ENCODE measurements around the gene PDF. TPM values are rescaled to one million over a fixed set of nuclear protein-coding genes. Genes with fewer than 3 reads are reported as not detected.

Gene PDF
- total RNA-seq, 1 donor from 2014 or later = 8.8 TPM

GRCh38 chr16:69346683-69347082, 16.3 kb upstream of the PDF start:
- TF ChIP-seq, protein P1, sequence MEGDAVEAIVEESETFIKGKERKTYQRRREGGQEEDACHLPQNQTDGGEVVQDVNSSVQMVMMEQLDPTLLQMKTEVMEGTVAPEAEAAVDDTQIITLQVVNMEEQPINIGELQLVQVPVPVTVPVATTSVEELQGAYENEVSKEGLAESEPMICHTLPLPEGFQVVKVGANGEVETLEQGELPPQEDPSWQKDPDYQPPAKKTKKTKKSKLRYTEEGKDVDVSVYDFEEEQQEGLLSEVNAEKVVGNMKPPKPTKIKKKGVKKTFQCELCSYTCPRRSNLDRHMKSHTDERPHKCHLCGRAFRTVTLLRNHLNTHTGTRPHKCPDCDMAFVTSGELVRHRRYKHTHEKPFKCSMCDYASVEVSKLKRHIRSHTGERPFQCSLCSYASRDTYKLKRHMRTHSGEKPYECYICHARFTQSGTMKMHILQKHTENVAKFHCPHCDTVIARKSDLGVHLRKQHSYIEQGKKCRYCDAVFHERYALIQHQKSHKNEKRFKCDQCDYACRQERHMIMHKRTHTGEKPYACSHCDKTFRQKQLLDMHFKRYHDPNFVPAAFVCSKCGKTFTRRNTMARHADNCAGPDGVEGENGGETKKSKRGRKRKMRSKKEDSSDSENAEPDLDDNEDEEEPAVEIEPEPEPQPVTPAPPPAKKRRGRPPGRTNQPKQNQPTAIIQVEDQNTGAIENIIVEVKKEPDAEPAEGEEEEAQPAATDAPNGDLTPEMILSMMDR (IDR thresholded peaks at IDR 0.05) = no peak
- Histone ChIP-seq H3K9me3 (no peaks in the 10 kb centered on the region), H3K27me3 (no peaks in the 10 kb centered on the region), H3K4me1 (no peaks in the 10 kb centered on the region), H3K36me3 (peaks cover 42% of the 10 kb centered on the region), H3K4me3 (no peak overlapping the region), H3K27ac (no peak overlapping the region)
- DNase-seq (no peak), ATAC-seq (no peak)
- intact Hi-C loops (cut with DNase I) = no loop called here

GRCh38 chr16:69345923-69346322, 15.5 kb upstream of the PDF start:
- TF ChIP-seq, protein P1 (IDR thresholded peaks at IDR 0.05) = no peak
- DNase-seq (no peak), ATAC-seq (no peak)
- H3K9me3 ChIP-seq = no peaks in the 10 kb centered on the region
- intact Hi-C loops (cut with DNase I) = no loop called here
- H3K36me3 ChIP-seq = peaks cover 48% of the 10 kb centered on the region
- H3K4me1 ChIP-seq = peaks cover 3% of the 10 kb centered on the region
- no peak overlapping the region for H3K4me3 ChIP-seq
- no peaks in the 10 kb centered on the region for H3K27me3 ChIP-seq
- H3K27ac ChIP-seq = no peak overlapping the region

GRCh38 chr16:69344171-69344570, 13.8 kb upstream of the PDF start:
- no peak for ATAC-seq
- TF ChIP-seq, protein P1 (IDR thresholded peaks at IDR 0.05) = no peak
- DNase-seq = no peak
- Histone ChIP-seq H3K4me3 (no peak overlapping the region), H3K9me3 (no peaks in the 10 kb centered on the region), H3K27ac (no peak overlapping the region), H3K4me1 (peaks cover 10% of the 10 kb centered on the region), H3K36me3 (peaks cover 36% of the 10 kb centered on the region), H3K27me3 (no peaks in the 10 kb centered on the region)
- intact Hi-C loops (cut with DNase I) = no loop called here

DNA sequence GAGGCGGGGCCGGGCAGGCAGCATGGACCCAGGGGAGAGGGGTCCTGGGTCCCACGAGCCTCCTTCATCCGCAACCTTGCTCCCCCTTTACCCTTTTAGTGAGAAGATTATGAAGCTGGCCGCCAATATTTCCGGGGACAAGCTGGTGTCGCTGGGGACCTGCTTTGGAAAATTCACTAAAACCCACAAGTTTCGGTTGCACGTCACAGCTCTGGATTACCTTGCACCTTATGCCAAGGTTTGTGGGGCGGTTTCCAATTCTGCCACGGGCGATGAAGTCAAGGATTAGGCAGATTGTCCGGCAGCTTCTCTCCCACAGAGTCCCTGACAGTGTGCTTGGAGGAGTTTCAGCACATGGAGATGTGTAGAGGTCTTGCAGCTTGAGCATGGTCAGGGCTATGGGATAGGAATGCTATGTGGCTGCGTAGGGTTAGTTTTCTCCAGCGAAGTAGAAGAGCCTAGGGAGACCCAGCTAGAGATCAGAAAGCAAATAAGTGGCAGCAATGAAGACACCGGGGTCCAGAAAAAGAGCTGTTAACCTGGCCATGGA, 9.8 kb upstream of the PDF start:
- Histone ChIP-seq H3K4me3 (peak overlapping the region; percentile 86), H3K9me3 (no peaks in the 10 kb centered on the region), H3K4me1 (peaks cover 26% of the 10 kb centered on the region), H3K36me3 (peaks cover 52% of the 10 kb centered on the region), H3K27me3 (no peaks in the 10 kb centered on the region), H3K27ac (peak overlapping the region; percentile 85)
- ATAC-seq = no peak
- intact Hi-C loops (cut with DNase I) = no loop called here
- TF ChIP-seq, protein P1 (IDR thresholded peaks at IDR 0.05) = no peak
- no peak for DNase-seq

GRCh38 chr16:69339289-69340094, 9.1 kb upstream of the PDF start, which contains the start of the genes COG8 and NIP7:
TSS of gene COG8 (minus strand) at chr16:69339564. CDS start at chr16:69339552, 12 bp downstream.
TSS of gene NIP7 (plus strand) at chr16:69339772. CDS start at chr16:69339830, 58 bp downstream.
- peak; percentile 99 for ATAC-seq
- TF ChIP-seq, protein P1 (IDR thresholded peaks at IDR 0.05) = peak; percentile 83
- intact Hi-C loops (cut with DNase I) = no loop called here
- Histone ChIP-seq H3K27ac (peak within 1 kb of the TSS; percentile 85), H3K36me3 (peaks cover 58% of the 10 kb centered on the region), H3K4me1 (peaks cover 26% of the 10 kb centered on the region), H3K9me3 (no peaks in the 10 kb centered on the region), H3K27me3 (no peaks in the 10 kb centered on the region), H3K4me3 (peak within 1 kb of the TSS; percentile 86)
- DNase-seq = peak; percentile 95
